ENCODE results near the gene MGST1. TPM values are rescaled to one million over a fixed set of nuclear protein-coding genes. Genes with fewer than 3 reads are reported as not detected.

MGST1 gene
- total RNA-seq: 5.6 TPM

- DNase-seq: peak; percentile 56
Measured at GRCh38 chr12:16347391-16348298, at the start of gene MGST1. Gene MGST1 (plus strand): TSS chr12:16347645. CDS start chr12:16354253, 6,608 bp downstream.

- DNase-seq: peak; percentile 56
Measured at GRCh38 chr12:16299403-16299802, 48.0 kb upstream of the MGST1 start.

GRCh38 chr12:16300122-16300521, 47.3 kb upstream of the MGST1 start:
- no peak for DNase-seq

- DNase-seq: peak; percentile 70
Measured at GRCh38 chr12:16300736-16301135, 46.7 kb upstream of the MGST1 start.

- no peak for DNase-seq
Measured at GRCh38 chr12:16303939-16304338, 43.5 kb upstream of the MGST1 start.

- DNase-seq: no peak
Measured at GRCh38 chr12:16307856-16308475, 39.5 kb upstream of the MGST1 start.

- no peak for DNase-seq
Measured at GRCh38 chr12:16310934-16311333, 36.5 kb upstream of the MGST1 start.

- no peak for DNase-seq
Measured at GRCh38 chr12:16323010-16323409, 24.4 kb upstream of the MGST1 start.

GRCh38 chr12:16323638-16324037, 23.8 kb upstream of the MGST1 start:
- DNase-seq: no peak

GRCh38 chr12:16324272-16324671, 23.2 kb upstream of the MGST1 start:
- DNase-seq: no peak

- no peak for DNase-seq
Measured at GRCh38 chr12:16324772-16325171, 22.7 kb upstream of the MGST1 start.

- no peak for DNase-seq
Measured at GRCh38 chr12:16325426-16325825, 22.0 kb upstream of the MGST1 start.

GRCh38 chr12:16327963-16328362, 19.5 kb upstream of the MGST1 start:
- DNase-seq: no peak

GRCh38 chr12:16329594-16329993, 17.9 kb upstream of the MGST1 start:
- peak; percentile 5 for DNase-seq

- DNase-seq: no peak
Measured at GRCh38 chr12:16330560-16330959, 16.9 kb upstream of the MGST1 start.

- DNase-seq: no peak
Measured at GRCh38 chr12:16331998-16332397, 15.4 kb upstream of the MGST1 start.

- DNase-seq: no peak
Measured at GRCh38 chr12:16335838-16336237, 11.6 kb upstream of the MGST1 start.

- DNase-seq: no peak
Measured at GRCh38 chr12:16344269-16344668, 3.2 kb upstream of the MGST1 start.

- no peak for DNase-seq
Measured at GRCh38 chr12:16345105-16345504, 2.3 kb upstream of the MGST1 start.

GRCh38 chr12:16346958-16347357, 487 bp upstream of the MGST1 start:
- DNase-seq: no peak

GRCh38 chr12:16348435-16349130, 1.1 kb downstream of the MGST1 start:
- peak; percentile 3 for DNase-seq

GRCh38 chr12:16349131-16349460, 1.7 kb downstream of the MGST1 start:
- no peak for DNase-seq

GRCh38 chr12:16350682-16351081, 3.2 kb downstream of the MGST1 start:
- DNase-seq: peak; percentile 8
